Thyroid gland (tissue), 4 donors: ENCODE data around the gene BANP.

Source experiments
- CTCF ChIP-seq, 6 experiments: fragments of 200-600 bp in 3 of 6; fragments of 450-650 bp in 3 of 6; sonication (generic) in 3 of 6; IDR thresholded peaks; one replicate each; pipeline ENCODE4 v1.5.1; 2016 to 2019; ENCODE audit warnings: antibody characterized with exemption in 6 of 6, mild to moderate bottlenecking in 2 of 6, inconsistent platforms in 1 of 6, moderate library complexity in 1 of 6
- POLR2A ChIP-seq, 2 donors: fragments of 450-650 bp; IDR thresholded peaks; one replicate each; pipeline ENCODE4 v1.6.1; 2017; ENCODE audit warnings: antibody characterized with exemption in 2 of 2, mild to moderate bottlenecking in 2 of 2, moderate library complexity in 1 of 2

GRCh38 chr16:88070341-88070740, 119.1 kb downstream of the BANP start:
- TF ChIP-seq CTCF (IDR thresholded peaks at IDR 0.05) = no peak
- no peak for TF ChIP-seq POLR2A (IDR thresholded peaks at IDR 0.05)
